Eye (tissue), 1 donor: ENCODE measurements around the gene ZNF524.

Source experiments
- DNase-seq: peaks from one replicate; pipeline ENCODE4 v3.0.0-alpha.2; 2015

The ZNF524 gene

GRCh38 chr19:55603115-55603514 lies 3.0 kb downstream of the ZNF524 start:
- no peak for DNase-seq

GRCh38 chr19:55603581-55604292 lies 3.6 kb downstream of the ZNF524 start:
- no peak for DNase-seq

GRCh38 chr19:55605207-55605636 lies 5.1 kb downstream of the ZNF524 start:
- DNase-seq: peak; percentile 99

GRCh38 chr19:55605637-55606470 lies 5.8 kb downstream of the ZNF524 start, which contains the start of gene ZNF865:
ZNF865 (plus strand) TSS chr19:55605647; CDS start chr19:55613619, 7,972 bp downstream.
- peak; percentile 93 for DNase-seq

- no peak for DNase-seq
Observed at GRCh38 chr19:55606471-55606787, 6.3 kb downstream of the ZNF524 start.

- no peak for DNase-seq
Observed at GRCh38 chr19:55606817-55607216, 6.7 kb downstream of the ZNF524 start.

- DNase-seq: no peak
Observed at GRCh38 chr19:55609326-55609725, 9.2 kb downstream of the ZNF524 start.

GRCh38 chr19:55611300-55611982 lies 11.4 kb downstream of the ZNF524 start:
- no peak for DNase-seq

- no peak for DNase-seq
Observed at GRCh38 chr19:55611983-55612645, 12.0 kb downstream of the ZNF524 start.

- no peak for DNase-seq
Observed at GRCh38 chr19:55613396-55613795, 13.3 kb downstream of the ZNF524 start.

GRCh38 chr19:55613930-55614710 lies 14.0 kb downstream of the ZNF524 start:
- no peak for DNase-seq

- DNase-seq: no peak
Observed at GRCh38 chr19:55614711-55615542, 14.8 kb downstream of the ZNF524 start.

GRCh38 chr19:55615543-55616394 lies 15.7 kb downstream of the ZNF524 start:
- DNase-seq: no peak

- no peak for DNase-seq
Observed at GRCh38 chr19:55616395-55616875, 16.3 kb downstream of the ZNF524 start.

- DNase-seq: no peak
Observed at GRCh38 chr19:55617426-55617825, 17.3 kb downstream of the ZNF524 start.

- DNase-seq: no peak
Observed at GRCh38 chr19:55618426-55618825, 18.3 kb downstream of the ZNF524 start.

- no peak for DNase-seq
Observed at GRCh38 chr19:55619286-55619685, 19.2 kb downstream of the ZNF524 start.

GRCh38 chr19:55620410-55621204 lies 20.5 kb downstream of the ZNF524 start:
- no peak for DNase-seq

- no peak for DNase-seq
Observed at GRCh38 chr19:55621205-55621672, 21.2 kb downstream of the ZNF524 start.
